ENCODE results near the gene MEIOSIN.

- TF ChIP-seq POLR2A (IDR thresholded peaks at IDR 0.05) (no peak), POLR2AphosphoS5 (IDR thresholded peaks at IDR 0.05) (no peak), EP300 (IDR thresholded peaks at IDR 0.05; ENCODE audit: low read depth) (no peak)
- TF ChIP-seq, protein P1, sequence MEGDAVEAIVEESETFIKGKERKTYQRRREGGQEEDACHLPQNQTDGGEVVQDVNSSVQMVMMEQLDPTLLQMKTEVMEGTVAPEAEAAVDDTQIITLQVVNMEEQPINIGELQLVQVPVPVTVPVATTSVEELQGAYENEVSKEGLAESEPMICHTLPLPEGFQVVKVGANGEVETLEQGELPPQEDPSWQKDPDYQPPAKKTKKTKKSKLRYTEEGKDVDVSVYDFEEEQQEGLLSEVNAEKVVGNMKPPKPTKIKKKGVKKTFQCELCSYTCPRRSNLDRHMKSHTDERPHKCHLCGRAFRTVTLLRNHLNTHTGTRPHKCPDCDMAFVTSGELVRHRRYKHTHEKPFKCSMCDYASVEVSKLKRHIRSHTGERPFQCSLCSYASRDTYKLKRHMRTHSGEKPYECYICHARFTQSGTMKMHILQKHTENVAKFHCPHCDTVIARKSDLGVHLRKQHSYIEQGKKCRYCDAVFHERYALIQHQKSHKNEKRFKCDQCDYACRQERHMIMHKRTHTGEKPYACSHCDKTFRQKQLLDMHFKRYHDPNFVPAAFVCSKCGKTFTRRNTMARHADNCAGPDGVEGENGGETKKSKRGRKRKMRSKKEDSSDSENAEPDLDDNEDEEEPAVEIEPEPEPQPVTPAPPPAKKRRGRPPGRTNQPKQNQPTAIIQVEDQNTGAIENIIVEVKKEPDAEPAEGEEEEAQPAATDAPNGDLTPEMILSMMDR (IDR thresholded peaks at IDR 0.05) = no peak
These were observed 36.6 kb downstream of the MEIOSIN start for GRCh38 chr19:45769821-45770191.

Data from transverse colon (tissue), 4 donors.